ENCODE data around the gene KRTAP10-1.

- TF ChIP-seq CTCF (IDR thresholded peaks at IDR 0.05; ENCODE audit: insufficient read depth, low read length, poor library complexity, severe bottlenecking) (no peak), EZH2phosphoT487 (conservative IDR thresholded peaks at IDR 0.05; ENCODE audit: low read length) (no peak)
Measured at GRCh38 chr21:44490405-44490804, 49.6 kb downstream of the KRTAP10-1 start.

Measured in SU-DHL-6 (cell line).